Endometrium (tissue), 2 donors: Measurements from ENCODE around the gene DCC.

Source experiments
- FAIRE-seq: peaks from 2 replicates; lab custom pipeline; 2012; peaks lifted over from hg19 to GRCh38; lab: Jason Lieb, UNC
- donor health status: control.
- donor health status: control.

The DCC gene

DNA sequence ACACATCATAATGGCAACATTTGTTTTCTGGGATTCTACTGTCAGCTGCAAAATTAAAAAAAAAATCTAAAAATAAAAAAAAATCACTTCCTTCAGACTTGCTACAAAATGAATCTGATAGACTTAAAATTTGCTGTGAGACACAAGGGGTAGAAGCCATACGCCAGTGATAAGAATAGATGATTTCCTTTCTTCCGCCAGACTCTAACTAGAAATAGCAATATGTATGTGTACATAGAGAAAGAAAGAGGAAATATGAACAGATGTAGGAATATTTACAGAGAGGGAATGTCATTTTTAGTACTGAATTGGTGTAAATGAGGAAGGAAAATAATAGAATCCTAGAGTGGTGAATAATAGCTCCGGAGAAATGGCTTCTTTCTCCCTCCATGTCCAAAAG, 574.2 kb downstream of the DCC start:
- no peak for FAIRE-seq

GRCh38 chr18:52920665-52921064, 580.7 kb downstream of the DCC start:
- FAIRE-seq, result no peak

- FAIRE-seq, result no peak
Observed at GRCh38 chr18:52933356-52933755, 593.4 kb downstream of the DCC start.

- no peak for FAIRE-seq
Observed at GRCh38 chr18:52936931-52937330, 596.9 kb downstream of the DCC start.

DNA sequence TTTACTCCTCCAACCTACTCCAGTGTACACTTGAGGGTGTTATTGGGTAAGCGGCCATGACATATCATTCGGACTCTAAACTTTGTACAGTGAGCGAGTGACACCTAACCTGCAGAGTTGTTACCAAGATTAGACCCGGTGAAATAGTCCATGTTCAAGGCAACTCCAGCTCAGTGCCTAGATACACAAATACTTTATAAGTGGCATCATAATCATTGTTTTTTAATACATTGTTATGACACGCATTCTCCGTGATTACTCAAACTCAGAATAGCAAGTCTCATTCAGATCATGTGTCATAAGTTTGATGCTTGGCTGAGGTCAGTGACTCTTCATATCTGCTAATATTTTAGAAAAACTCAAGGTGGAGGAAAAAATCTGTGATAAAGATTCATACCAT, 597.8 kb downstream of the DCC start:
- no peak for FAIRE-seq

DNA sequence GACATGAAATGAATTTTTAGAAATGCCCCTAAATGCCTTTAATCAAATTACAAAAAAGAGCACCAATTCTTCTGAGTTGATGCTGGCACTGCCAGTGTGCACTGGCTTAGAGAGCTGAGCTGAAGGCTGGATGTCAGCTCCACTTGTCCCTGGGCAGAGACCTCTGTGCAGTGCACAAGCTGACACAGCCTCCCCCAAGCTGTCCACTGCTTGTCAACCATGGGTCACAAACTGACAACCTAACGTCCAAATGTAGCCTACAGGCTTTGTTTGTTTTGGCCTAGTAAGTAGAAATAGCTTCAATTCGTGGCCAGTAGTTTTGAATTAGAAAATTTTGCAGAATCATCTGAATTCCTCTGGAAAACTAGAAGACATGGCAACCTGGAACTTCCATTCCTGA, 605.6 kb downstream of the DCC start:
- no peak for FAIRE-seq

GRCh38 chr18:52948868-52949444, 609.0 kb downstream of the DCC start:
- no peak for FAIRE-seq

- FAIRE-seq, result no peak
Observed at GRCh38 chr18:52950155-52950554, 610.2 kb downstream of the DCC start.

DNA sequence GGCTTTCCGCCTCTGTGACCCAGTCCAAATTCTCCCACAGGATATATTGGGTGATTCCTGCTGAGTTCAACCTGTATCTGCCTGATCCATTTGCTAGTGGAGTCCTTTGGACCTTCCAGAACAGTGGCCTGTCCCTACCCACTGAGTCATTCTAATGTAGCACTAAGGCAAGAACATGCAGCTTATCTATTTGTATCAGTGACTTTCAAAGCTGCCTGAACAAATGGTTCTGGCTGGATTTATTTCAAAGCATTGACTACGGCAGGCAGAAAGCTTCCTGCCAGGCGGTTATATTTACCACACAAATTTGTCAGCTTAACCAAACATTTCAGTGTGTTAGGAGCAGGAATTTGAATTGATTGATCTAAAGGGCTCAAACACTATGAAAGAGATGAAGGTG, 613.4 kb downstream of the DCC start:
- no peak for FAIRE-seq

DNA sequence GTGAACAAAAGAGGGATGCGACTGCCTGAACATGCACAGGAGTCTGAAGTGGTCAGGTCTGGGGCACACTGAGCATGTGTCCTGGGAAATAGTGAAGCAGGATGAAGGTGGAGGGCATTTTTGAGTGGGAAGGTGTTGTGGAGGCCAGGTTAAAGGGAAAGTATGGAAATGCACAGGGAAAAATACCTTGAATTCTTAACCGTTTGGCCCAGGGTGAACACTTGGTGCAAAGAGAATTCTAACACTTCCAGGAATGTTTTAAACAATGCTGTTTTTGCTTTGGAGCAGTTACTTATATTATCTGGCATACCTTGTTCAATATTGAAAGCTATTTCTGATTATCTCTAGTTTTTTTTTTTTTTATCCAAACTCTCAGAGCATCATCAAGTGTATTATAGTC, 623.5 kb downstream of the DCC start:
- no peak for FAIRE-seq

GRCh38 chr18:52970686-52971085, 630.7 kb downstream of the DCC start:
- FAIRE-seq, result no peak

DNA sequence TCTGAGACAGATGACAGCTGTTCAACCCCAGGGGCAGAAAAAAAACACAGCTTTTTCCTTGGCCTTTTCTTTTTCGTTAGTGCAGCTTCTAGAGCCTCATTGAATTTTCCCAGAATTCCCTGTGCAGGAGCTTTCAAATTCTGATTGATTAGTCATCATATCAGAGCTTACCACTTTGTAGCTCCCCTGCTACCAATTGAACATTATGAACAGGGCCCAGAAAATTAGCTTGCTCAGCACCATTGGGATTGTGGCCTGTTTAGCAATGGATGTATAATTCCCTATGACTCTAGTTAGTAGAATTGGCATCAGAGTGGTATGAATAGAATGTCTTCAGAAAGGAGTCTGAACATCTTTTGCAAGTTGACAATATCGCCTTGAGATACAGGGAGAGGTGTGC, 631.1 kb downstream of the DCC start:
- no peak for FAIRE-seq

DNA sequence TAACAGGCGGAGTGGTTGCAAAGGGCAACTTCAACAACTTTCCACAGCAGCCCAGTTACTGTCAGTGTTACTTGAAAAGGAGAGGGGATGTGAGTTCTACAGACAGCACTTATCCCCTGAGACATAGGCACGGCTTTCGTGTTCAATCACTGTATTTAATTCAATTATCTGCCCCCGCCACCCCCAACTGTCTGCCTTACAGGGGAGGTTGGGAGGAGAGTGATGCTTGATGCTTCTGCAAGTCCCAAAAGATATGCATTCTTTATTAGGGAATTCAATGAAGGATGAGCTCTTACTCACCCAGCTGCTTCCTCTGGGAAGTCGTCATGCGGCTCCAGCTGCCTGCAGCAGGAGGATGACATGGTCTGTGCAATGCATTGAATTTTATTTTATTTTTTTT, 639.9 kb downstream of the DCC start:
- no peak for FAIRE-seq

DNA sequence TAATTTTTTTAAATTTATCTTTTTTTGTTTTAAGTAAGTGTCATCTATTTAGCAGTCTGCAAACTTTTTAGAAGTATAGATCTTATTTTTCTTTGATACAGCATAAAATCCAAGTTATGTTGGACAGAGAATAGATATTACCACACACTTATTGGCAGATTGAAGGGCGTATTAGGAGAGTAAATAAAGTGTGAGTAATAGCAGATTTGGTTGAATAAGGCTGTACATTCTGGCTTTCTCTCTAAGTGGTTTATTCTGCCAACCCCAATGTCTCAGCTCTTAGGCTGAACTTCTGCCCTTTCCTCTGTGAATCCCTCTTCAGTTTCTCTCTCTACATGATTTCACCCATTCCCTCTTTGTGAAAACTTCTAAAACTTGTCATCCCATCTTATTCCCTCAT, 651.2 kb downstream of the DCC start:
- FAIRE-seq, result no peak

DNA sequence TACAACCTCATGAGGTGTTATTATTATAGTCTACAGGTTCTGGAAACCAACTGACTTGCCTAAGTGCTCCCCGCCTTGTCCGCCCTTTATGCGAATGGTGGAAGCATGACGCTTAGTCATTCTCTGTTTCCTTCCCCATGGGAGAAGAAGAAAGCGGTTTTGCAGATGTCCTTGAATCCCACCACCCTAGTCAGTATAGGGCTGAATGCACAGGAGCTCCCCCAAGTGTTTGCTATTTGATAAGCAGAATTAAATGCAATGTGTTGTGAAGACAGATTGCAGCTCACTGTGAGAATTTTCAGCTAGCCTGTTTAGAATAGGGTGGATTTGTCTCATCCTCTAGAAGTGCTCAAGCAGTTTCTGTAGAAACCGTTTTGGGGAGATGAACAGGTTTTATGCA, 652.0 kb downstream of the DCC start:
- FAIRE-seq, result no peak

DNA sequence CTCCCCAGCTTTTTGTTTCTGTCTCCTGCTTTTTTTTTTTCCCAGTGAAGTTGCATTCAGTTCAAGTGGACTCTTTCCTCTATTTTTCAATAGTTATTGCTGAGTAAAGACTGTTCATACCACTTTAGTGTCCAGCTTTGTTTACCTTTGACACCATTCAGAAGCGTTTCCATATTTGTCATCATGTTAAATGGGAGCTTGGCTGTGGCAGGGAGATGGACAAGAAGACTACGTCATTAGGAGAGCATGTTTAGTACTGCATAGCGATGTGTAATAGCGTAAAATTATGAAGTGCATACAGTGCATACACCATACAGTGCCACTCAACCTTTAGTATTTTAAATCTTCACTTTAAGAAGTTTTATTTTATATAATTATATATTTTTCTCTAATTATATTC, 655.9 kb downstream of the DCC start:
- FAIRE-seq, result no peak

DNA sequence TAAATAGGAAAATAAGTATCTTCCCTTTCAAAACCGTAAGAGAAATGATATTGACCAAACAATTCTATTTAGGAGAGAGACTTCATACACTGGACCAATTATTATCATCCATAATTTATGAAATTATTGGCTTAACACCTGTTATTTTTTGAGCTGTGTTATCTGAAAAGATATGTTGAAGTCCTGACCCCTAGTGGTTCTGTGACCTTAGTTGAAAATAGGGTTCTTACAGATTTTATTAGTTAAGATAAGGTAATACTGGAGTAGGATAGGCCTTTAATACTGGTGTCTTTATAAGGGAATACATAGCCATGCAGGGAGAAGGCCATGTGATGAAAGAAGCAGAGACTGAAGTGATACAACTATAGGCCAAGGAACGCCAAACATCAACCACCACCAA, 659.6 kb downstream of the DCC start:
- no peak for FAIRE-seq

DNA sequence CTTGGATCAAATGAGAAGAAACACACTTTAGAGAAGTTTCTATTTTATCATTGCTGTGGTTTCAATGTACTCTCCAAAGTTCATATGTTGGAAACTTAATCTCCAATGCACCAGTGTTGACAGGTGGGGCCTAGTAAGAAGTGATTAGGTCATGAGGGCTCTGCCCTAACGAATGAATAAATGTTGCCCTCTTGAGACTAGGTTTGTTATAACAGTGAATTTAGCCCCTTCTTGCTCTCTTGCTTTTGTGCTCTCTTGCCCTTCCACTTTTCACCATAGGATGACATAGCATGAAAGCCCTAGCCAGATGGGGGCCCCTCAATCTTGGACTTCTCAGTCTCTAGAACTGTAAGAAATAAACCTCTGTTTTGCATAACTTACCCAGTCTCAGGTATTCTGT, 664.8 kb downstream of the DCC start:
- FAIRE-seq, result no peak

- FAIRE-seq, result no peak
Observed at GRCh38 chr18:53018791-53019190, 678.8 kb downstream of the DCC start.

DNA sequence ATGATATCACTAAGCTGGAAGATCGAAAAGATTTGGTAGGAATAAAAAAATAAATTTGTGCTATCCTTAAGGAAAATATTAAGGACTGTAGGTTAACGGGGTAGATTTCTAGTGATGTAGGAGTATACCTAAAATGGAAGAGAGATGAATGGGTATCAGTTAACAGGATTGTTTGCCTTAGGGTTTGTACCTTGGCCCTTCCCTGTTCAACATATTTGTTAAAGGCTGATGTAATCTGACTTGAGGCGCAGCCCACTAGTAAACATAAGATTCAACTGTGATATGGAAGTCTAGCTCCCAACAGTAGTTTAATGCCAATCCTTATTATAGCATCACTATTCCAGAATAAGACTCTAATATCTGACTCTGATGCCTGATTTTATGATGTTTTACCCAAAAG, 685.2 kb downstream of the DCC start:
- no peak for FAIRE-seq

- FAIRE-seq, result no peak
Observed at GRCh38 chr18:53028565-53028964, 688.6 kb downstream of the DCC start.

DNA sequence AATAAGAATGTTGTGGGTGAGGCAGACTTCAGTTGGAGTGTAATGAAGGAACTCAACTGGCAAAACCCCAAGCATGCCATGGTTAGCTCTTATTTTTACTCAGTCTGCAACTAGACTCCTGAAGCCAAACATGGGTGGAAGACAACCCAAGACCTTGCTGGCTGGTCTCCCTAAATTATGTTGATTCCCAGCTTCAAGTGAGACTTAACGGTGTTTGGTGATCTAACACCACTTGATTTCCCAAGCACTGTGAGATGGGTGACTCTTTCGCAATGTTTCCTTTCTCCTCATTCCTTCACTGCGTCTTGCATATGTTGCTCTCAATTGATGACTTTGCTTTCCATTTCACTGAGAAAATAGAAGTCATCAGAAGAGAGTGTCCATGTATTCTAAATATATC, 693.1 kb downstream of the DCC start:
- FAIRE-seq, result no peak

- no peak for FAIRE-seq
Observed at GRCh38 chr18:53038608-53039007, 698.6 kb downstream of the DCC start.

DNA sequence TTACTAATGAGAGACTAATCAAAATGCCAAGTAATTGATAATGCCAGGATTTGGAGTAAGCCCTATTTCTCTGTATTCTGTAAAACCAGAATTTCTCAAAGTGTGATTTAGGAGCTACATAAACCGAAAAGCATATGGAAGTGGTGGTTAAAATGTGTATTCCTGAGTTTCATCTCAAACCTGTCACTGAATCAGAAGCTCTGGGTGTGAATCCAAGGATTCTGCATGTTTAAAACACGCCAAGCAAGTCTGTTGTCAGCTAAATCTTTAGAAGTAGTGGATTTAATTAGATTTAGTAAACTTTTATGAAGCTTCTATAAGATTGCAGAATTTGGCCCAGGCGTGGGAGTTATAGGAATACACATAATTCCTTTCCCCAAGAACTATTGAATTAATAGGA, 700.3 kb downstream of the DCC start:
- FAIRE-seq, result no peak

DNA sequence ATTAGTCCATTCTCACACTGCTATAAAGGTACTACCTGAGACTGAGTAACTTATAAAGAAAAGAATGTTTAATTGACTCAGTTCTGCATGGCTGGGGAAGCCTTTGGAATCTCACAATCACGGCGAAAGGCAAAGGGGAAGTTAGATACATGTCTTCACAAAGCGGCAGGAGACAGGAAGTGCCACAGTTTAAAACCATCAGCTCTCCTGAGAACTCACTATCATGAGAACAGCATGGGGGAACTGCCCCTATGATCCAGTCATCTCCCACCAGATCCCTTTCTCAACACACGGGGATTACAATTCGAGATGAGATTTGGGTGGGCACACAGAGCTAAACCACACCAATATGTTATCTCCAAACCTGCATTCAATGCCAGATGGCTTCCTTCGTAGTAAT, 716.1 kb downstream of the DCC start:
- no peak for FAIRE-seq
